SU-DHL-6 (cell line): ENCODE results near the gene MPP1.

Experiments
- CTCF ChIP-seq: fragments of 200-600 bp; sonication (generic); IDR thresholded peaks from one replicate; pipeline ENCODE4 v1.5.1; 2017; ENCODE audit warnings: antibody characterized with exemption, mild to moderate bottlenecking, low read length, moderate library complexity; ENCODE audit not compliant: insufficient read depth, poor library complexity, severe bottlenecking
- EZH2phosphoT487 ChIP-seq: fragments of 200-600 bp; sonication (generic), shearing (Covaris generic); conservative IDR thresholded peaks from 2 replicates; pipeline ENCODE4 v1.6.1; 2018; ENCODE audit warnings: mild to moderate bottlenecking, antibody characterized with exemption, low read length, moderate library complexity, mixed read lengths

DNA sequence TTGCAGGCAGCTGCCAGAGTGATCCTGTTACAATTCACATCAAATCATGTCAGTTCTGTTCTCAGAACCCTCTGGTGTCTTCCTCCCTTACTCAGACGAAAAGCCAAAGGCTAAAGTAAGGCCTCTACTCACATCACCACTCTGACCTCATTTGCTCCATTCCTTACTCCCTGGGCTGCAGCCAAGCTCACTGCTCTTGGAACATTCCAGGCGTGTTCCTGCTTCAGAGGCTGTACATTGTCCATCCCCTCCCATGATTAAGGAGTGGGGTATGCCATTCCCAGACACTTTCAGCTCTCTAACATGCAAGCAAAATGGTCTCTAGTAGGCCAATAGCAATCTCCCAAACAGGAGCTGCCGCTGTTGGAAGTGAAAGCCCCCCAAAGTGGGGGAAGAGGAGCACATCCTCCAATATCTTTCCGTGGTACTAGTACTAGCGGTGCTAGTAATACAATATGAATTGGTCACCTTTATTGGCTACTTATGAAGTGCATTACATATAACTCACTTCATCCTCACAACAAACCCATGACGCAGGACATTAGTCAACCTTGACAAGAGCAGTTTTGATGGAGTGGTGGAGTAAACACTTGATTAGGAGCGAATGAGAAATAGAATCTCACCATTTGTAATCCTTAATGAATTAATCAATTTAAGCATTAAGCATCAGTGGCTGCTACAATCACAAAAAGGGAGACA lies 69.4 kb downstream of the MPP1 start:
- TF ChIP-seq CTCF (no peak), EZH2phosphoT487 (no peak)
